WERI-Rb-1 (cell line): ENCODE measurements around the gene SPHK2.

Source experiments
- DNase-seq: peaks from one replicate; pipeline ENCODE4 v3.0.0-alpha.2; 2020
- H3K27ac ChIP-seq: fragments of 250-450 bp; sonication (Bioruptor Pico); 2 replicates; pipeline ENCODE4 v1.5.1; 2020; ENCODE audit warnings: mild to moderate bottlenecking, moderate library complexity
- H3K27me3 ChIP-seq: fragments of 250-450 bp; sonication (Bioruptor Pico); 2 replicates; pipeline ENCODE4 v1.5.1; 2021; ENCODE audit warnings: mild to moderate bottlenecking, low read depth, moderate library complexity; ENCODE audit not compliant: insufficient read depth, severe bottlenecking
- H3K36me3 ChIP-seq: fragments of 250-450 bp; sonication (Bioruptor Pico); 2 replicates; pipeline ENCODE4 v1.5.1; 2020; ENCODE audit warnings: mild to moderate bottlenecking, moderate library complexity
- H3K4me3 ChIP-seq: 2 replicates; pipeline ENCODE4 v1.5.1; 2011; ENCODE audit warnings: low read depth, mild to moderate bottlenecking, control low read depth, low read length
- H3K9me3 ChIP-seq: fragments of 250-450 bp; sonication (Bioruptor Pico); 2 replicates; pipeline ENCODE4 v1.5.1; 2021; ENCODE audit warnings: mild to moderate bottlenecking, moderate library complexity; ENCODE audit not compliant: severe bottlenecking
- TF ChIP-seq, protein P1 (sequence below): IDR thresholded peaks from 2 replicates; pipeline ENCODE4 v1.5.1; 2011; ENCODE audit warnings: low read depth, mild to moderate bottlenecking, control low read depth, inconsistent platforms, low read length

The SPHK2 gene

DNA sequence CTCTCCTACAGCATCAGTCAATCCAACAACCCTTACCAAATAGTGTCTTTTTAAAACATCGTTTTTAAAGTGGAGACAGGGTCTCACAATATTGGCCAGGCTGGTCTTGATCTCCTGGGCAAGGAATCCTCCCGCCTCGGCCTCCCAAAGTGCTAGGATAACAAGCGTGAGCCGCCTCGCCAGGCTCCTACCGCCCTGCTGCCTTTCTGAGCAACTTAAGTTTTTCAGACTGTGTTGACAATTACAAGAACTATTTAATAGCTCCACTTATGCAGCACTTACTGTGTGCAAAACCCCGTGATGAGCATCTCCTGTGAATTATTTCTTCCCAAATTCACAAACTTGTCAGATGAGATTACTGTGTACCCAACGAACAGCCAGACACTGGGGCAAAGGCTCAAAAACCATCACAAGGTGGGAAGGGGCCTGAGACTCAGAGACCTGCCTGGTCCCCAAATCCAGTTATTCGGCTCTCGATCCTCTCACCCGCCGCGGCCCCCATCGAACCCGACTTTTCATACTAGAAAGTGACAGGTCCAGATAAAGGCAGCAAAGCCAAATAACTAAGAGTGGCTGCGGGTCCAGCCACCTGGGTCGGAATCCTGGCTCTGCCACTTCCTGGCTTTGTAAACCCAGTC lies 909 bp upstream of the SPHK2 start:
- peaks cover 47% of the 10 kb centered on the region for H3K36me3 ChIP-seq

DNA sequence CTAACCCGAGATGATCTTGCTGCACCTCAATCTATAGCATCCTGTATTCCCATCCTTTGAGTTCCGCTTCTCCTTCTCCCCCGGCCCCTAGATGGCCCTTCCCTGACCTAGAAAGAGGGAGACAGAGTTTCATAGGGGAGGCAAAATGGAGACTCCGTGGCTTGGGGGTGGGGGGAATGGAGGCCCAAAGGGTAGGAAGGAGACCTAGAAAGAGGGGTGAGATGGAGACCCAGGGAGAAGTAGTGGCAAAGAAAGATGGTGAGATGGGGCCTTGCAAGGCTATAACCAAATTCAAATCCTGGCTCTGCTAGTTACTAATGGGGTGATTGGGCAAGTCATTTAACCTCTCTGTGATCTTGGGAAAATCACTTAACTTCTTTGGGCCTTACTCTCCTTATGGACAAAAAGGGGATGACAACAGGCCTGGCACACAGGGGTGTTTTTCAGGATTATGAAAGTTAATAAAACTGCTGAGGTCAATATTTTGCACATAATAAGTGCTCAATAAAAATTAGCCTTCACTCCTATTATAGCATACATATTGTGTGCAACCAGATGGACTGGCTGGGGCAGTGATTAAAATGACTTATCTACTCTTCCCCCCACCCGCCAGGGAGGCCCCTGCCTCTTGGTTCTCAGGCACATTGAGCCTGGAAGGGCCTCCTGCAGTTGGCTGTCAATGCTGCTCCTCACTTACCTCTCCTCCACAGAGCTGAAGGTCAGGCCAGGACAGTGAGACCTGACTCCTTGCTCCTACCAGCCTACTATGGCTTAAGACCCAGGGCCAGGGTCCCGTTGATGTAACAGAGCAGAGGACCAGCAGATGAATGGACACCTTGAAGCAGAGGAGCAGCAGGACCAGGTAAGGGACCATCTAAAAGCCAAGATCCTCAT lies 633 bp downstream of the SPHK2 start:
- Histone ChIP-seq H3K27ac (peak overlapping the region; percentile 86), H3K4me3 (peak overlapping the region; percentile 97), H3K9me3 (no peaks in the 10 kb centered on the region), H3K27me3 (no peaks in the 10 kb centered on the region), H3K36me3 (peaks cover 39% of the 10 kb centered on the region)
- no peak for DNase-seq
- TF ChIP-seq, protein P1, sequence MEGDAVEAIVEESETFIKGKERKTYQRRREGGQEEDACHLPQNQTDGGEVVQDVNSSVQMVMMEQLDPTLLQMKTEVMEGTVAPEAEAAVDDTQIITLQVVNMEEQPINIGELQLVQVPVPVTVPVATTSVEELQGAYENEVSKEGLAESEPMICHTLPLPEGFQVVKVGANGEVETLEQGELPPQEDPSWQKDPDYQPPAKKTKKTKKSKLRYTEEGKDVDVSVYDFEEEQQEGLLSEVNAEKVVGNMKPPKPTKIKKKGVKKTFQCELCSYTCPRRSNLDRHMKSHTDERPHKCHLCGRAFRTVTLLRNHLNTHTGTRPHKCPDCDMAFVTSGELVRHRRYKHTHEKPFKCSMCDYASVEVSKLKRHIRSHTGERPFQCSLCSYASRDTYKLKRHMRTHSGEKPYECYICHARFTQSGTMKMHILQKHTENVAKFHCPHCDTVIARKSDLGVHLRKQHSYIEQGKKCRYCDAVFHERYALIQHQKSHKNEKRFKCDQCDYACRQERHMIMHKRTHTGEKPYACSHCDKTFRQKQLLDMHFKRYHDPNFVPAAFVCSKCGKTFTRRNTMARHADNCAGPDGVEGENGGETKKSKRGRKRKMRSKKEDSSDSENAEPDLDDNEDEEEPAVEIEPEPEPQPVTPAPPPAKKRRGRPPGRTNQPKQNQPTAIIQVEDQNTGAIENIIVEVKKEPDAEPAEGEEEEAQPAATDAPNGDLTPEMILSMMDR = no peak

More for the DNA sequence above, 909 bp upstream of the SPHK2 start:
- H3K4me3 ChIP-seq = peak overlapping the region; percentile 97
- TF ChIP-seq, protein P1 = no peak
- peak overlapping the region; percentile 86 for H3K27ac ChIP-seq
- no peaks in the 10 kb centered on the region for H3K27me3 ChIP-seq
- no peaks in the 10 kb centered on the region for H3K9me3 ChIP-seq
- no peak for DNase-seq

DNA sequence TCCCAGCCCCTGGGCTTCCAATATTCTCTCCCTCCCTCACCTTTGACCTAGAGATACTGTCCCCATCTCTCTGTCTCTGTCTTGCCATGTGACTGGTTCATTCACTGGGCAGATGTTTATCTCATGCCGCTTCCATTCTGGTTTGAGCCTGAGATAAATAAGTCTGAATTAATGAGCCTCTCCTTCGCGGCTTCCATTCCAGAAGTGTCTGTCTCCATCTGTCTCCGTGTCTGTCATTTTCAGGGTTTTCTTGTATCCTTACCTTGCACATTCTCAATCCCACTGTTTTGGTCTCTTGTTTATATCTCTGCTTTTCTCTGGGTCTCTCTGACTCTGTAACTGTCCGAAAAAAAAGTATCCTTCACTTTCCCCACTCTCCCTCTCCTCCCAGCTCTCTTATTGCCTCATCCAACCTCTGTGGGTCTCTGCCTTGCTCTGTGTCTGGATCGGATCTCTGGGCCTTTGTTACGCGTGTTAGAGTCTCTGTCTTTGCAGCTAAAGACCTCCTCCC lies 4.3 kb downstream of the SPHK2 start:
- DNase-seq = no peak
- TF ChIP-seq, protein P1 = no peak
- Histone ChIP-seq H3K4me3 (peak overlapping the region; percentile 54), H3K36me3 (peaks cover 12% of the 10 kb centered on the region), H3K27ac (peak overlapping the region; percentile 83), H3K9me3 (no peaks in the 10 kb centered on the region), H3K27me3 (no peaks in the 10 kb centered on the region)

DNA sequence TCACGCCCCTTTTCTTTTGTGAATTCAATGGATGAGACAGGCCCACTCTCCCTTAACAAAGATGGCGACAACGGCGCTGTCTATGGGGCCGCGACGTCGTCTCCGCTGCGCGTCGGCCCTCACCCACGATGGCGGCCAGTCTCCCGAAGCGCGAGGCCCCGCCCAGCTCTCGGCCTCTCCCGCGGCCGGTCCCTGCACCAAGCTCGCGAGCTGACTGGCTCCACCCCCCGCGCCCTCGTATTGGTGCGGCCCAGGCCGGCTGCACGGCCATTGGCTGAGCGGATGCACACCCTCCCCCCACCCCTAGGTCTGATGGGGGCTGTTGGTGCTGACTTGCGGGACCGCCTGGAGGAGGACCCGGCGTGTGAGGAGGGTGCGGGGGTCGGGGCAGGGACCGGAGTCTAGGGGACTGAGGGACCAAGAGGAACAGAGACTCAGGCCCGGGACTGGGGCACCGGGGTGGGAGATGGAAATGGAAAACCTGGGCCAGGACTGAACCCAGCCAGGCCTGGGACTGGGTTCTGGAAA lies 4.8 kb downstream of the SPHK2 start:
- TF ChIP-seq, protein P1 = no peak
- peak; percentile 99 for DNase-seq
- Histone ChIP-seq H3K4me3 (peak overlapping the region; percentile 56), H3K9me3 (no peaks in the 10 kb centered on the region), H3K27me3 (no peaks in the 10 kb centered on the region), H3K27ac (peak overlapping the region; percentile 85), H3K36me3 (peaks cover 12% of the 10 kb centered on the region; the same call in 1 of the 2 replicates)

DNA sequence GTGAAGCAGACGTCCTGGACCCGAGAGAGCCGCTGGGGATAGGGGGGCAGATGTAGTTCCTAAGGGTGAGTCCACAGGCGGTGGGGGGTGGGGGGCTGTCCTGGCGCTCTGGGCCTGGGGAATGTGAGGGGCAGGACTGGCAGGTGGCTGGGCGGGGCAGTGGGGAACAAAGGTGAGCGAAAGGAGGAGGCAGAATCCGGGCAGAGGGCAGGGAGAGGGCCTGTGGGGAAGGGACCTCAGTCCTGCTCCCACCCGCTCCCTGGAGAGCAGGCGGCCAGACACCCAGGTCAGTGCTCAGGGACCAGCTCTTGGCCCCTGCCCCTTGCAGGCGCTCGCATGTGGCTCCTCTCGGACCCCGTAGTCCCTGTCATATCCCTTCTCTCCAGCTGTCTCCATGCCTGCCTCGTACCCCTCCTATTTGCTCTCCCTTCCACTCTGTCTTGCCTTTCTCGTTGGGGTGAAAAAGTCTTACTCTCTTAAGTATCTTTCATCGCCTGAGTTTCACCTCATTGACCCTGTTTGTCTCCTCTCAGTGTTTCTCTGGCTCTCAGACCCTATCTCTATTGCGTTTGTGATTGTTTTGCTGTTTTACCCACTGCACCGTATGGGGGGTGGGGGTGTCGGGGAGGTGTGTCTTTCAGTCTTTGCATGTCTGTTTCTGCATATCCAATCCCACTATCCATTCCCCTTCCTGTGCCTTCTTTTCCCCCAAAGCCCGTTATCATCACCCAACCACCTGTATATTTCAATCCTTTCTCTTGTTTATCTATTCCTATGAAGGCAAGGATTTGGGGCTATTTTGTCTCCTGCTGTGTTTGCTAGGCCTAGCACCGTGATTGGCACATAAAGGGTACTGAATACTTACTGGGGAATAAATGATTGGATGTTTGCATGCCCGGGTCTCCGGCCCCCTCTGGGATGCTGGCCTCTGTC lies 5.8 kb downstream of the SPHK2 start:
- DNase-seq = peak; percentile 58
- peaks cover 20% of the 10 kb centered on the region for H3K36me3 ChIP-seq
- H3K4me3 ChIP-seq = peak overlapping the region; percentile 56
- no peaks in the 10 kb centered on the region for H3K27me3 ChIP-seq
- TF ChIP-seq, protein P1 = no peak
- peak overlapping the region; percentile 85 for H3K27ac ChIP-seq
- H3K9me3 ChIP-seq = no peaks in the 10 kb centered on the region
